AG04449 (cell line): Measurements from ENCODE around the gene IGSF6.
"Not testable (repeated sequence)": the region's sequence is repeated elsewhere in the genome, so short reads cannot be mapped to it uniquely, and the experiment has no call there.

Experiments used
- CTCF ChIA-PET: fragments of 350-600 bp; formaldehyde crosslinking; extraction: SDS; loops from one replicate; lab custom pipeline; 2021; ENCODE audit warnings: antibody characterized with exemption; lab: Yijun Ruan, JAX
- POLR2A ChIA-PET: fragments of 400-600, 350-600 bp; formaldehyde crosslinking; extraction: SDS; loops from one replicate; lab custom pipeline; 2020; ENCODE audit warnings: antibody characterized with exemption, inconsistent platforms; lab: Yijun Ruan, JAX
- DNase-seq: peaks from one replicate; pipeline ENCODE4 v3.0.0-alpha.2; 2010; ENCODE audit warnings: low read depth, low spot score
- H3K4me3 ChIP-seq: 2 replicates; pipeline ENCODE4 v1.5.1; 2011; ENCODE audit warnings: low read depth, mild to moderate bottlenecking, control low read depth, low read length
- TF ChIP-seq, protein P1 (sequence below): IDR thresholded peaks from one replicate; pipeline ENCODE4 v1.5.1; 2011; ENCODE audit warnings: mild to moderate bottlenecking, moderate library complexity, low read length, control low read depth, inconsistent platforms; ENCODE audit not compliant: insufficient read depth; ENCODE audit errors: missing control alignments

IGSF6 gene

DNA sequence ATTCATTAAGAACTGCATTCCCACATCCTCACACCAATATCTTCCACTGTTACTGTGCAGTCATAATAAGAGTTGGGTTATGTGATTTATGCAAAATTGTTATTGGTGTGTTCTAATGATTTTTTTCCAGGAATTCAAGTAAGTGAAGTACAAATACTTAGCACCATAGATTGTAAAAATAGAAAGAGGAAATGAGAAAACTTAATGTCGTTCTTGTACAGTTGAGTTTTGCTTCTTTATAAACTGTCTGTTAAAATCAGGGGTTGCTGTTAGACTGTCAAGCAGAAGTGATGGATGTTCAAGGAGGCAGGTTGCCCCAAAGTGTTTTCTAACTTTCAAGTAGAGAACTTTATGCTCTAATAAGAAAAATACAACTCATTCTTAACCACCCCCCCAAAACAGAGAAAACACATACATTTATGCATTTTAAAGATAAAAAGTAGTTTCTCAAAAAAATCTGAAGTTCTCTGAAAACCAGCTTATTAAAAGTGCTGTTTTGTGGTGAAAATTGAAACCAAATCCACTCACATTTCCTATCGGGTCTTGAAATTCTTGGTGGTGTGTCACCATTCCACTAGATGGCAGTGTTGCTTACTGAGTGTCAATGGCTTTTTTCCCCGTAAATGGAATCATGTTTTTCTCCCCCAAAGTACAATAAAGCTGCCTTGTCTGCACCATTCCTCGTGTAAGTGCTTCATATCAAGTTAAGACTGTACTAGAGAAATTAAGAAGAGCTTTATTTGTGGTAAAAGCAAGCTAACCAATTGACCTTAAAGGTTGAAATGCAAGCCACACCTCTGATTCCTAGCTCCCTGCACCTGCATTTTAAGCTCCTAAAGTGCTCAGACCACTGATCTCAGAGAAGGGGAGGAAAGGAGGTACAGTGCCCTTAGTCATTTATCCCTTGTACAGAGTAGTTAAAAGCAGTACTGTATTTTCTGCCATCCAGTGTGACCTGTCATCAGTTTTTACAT lies 4.7 kb upstream of the IGSF6 start:
- no peak for DNase-seq
- POLR2A ChIA-PET = no interaction called here
- no peak overlapping the region for H3K4me3 ChIP-seq
- CTCF ChIA-PET = interaction anchor here (0.6 to 6.7 kb wide), 45 partner anchors 10 to 532 kb away, joined by 3 to 150 read pairs (median 5); no protein-coding TSS in a partner anchor
- TF ChIP-seq, protein P1, sequence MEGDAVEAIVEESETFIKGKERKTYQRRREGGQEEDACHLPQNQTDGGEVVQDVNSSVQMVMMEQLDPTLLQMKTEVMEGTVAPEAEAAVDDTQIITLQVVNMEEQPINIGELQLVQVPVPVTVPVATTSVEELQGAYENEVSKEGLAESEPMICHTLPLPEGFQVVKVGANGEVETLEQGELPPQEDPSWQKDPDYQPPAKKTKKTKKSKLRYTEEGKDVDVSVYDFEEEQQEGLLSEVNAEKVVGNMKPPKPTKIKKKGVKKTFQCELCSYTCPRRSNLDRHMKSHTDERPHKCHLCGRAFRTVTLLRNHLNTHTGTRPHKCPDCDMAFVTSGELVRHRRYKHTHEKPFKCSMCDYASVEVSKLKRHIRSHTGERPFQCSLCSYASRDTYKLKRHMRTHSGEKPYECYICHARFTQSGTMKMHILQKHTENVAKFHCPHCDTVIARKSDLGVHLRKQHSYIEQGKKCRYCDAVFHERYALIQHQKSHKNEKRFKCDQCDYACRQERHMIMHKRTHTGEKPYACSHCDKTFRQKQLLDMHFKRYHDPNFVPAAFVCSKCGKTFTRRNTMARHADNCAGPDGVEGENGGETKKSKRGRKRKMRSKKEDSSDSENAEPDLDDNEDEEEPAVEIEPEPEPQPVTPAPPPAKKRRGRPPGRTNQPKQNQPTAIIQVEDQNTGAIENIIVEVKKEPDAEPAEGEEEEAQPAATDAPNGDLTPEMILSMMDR = peak; percentile 73

DNA sequence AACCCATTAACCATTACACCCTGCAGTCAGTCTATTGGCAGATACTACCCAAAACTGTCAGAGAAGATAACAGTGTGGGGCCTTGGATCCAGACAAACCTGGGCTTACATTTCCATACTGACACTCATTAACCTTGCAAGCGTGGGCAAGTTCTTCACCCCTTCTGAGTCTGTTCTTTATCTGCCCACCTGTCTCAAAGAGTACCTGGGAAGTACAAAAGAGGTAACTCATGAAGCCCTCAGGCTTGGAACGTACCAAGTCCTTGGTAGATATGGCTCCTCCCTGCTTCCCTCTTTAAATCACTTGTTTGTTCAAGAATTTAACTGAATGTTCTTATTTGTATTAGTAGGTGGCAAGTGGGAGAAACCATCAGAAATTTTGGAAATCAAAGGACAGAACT lies 2.5 kb upstream of the IGSF6 start:
- POLR2A ChIA-PET = no interaction called here
- H3K4me3 ChIP-seq = no peak overlapping the region
- TF ChIP-seq, protein P1 = no peak
- CTCF ChIA-PET = interaction anchor here (1.5 to 6.7 kb wide), 4 partner anchors 10 to 54 kb away, joined by 3 to 150 read pairs (median 65); no protein-coding TSS in a partner anchor
- DNase-seq = no peak

DNA sequence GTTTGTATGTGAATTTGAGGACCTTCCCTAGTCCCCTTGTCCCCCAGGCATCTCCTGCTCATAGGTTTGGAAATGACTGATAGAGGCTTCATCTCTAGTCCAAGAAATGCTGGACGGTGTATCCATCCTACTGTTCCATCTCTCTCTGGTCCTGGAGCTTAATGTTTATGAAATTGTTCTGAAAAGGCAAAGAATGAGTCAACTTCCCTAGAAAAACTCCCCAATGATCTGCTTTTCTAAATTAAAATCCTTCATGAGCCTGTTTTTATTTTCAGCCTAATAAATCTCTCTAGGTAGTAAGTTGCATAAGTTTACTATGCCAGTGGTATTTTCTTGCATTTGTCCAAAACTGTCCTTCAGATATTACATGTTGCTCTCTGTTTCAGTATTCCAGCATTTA lies 2.1 kb upstream of the IGSF6 start:
- CTCF ChIA-PET = interaction anchor here (1.5 to 6.7 kb wide), 4 partner anchors 10 to 54 kb away, joined by 3 to 150 read pairs (median 65); no protein-coding TSS in a partner anchor
- POLR2A ChIA-PET = no interaction called here
- TF ChIP-seq, protein P1 = no peak
- DNase-seq = no peak
- no peak overlapping the region for H3K4me3 ChIP-seq

DNA sequence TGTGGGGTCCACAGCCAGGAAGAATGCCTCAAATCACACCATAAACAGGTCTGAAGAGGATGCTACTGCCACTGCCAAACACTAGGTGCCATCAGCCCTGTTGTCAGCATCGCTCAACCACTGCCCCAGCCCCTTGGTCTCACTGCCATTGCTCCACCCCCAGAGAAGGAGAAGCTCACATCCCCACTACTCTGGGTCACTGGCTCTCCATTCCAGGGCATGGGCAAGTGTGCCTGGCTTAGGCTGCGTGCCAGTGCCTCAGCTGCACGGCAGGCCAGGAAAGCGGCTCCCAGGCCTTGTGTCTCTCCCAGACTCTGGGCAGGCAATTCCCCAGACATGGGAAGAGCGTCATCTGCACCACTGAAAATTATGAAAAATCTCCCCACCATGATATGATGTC lies 1.2 kb upstream of the IGSF6 start:
- no peak for DNase-seq
- POLR2A ChIA-PET = no interaction called here
- H3K4me3 ChIP-seq = no peak overlapping the region
- CTCF ChIA-PET = interaction anchor here (1.0 to 6.7 kb wide), 4 partner anchors 16 to 55 kb away, joined by 3 to 91 read pairs (median 3); no protein-coding TSS in a partner anchor
- TF ChIP-seq, protein P1 = no peak

DNA sequence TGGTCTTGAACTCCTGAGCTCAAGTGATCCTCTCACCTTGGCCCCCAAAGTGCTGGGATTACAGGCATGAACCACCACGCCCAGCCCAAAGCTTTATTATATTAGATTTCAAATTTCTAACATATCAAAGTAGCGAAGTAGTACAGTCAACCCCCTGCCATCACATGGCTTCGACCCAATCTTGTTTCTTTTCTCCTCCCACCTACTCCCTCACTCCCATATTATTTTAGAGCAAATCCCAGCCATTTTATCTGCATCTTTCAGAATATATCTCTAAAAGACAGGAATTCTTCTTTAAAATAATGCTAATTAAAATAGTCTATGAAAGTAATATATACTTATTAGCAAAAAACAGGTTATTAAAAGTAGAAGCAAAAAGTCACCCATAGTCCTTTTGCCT lies 893 bp downstream of the IGSF6 start:
- DNase-seq = no peak
- CTCF ChIA-PET = interaction anchor here (1.0 to 5.1 kb wide), 3 partner anchors 10 to 57 kb away, joined by 4 to 24 read pairs (median 6); no protein-coding TSS in a partner anchor
- POLR2A ChIA-PET = no interaction called here
- TF ChIP-seq, protein P1 = no peak
- no peak overlapping the region for H3K4me3 ChIP-seq

DNA sequence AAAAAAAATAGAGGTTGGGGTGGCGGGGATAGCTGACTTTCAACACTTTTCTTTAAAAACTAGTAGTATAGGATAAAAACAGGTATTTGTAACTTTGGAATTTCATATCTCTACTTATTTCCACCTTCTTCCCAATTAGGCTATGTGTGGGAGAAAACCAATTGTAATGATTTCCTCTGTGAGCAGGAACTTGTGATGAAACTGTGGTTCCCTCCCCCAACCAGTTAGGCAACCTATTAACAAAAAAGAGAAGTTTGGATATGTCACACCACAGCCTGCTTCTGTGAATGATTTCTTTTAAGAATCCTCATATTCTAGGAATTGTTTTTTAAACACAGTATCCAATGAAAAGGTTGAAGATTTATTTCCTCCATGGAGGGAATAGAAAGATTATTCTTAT lies 1.9 kb downstream of the IGSF6 start:
- DNase-seq = no peak
- POLR2A ChIA-PET = no interaction called here
- no peak overlapping the region for H3K4me3 ChIP-seq
- CTCF ChIA-PET = interaction anchor here (1.0 to 5.1 kb wide), 2 partner anchors 11 to 58 kb away, joined by 6 to 24 read pairs; no protein-coding TSS in a partner anchor
- TF ChIP-seq, protein P1 = no peak

DNA sequence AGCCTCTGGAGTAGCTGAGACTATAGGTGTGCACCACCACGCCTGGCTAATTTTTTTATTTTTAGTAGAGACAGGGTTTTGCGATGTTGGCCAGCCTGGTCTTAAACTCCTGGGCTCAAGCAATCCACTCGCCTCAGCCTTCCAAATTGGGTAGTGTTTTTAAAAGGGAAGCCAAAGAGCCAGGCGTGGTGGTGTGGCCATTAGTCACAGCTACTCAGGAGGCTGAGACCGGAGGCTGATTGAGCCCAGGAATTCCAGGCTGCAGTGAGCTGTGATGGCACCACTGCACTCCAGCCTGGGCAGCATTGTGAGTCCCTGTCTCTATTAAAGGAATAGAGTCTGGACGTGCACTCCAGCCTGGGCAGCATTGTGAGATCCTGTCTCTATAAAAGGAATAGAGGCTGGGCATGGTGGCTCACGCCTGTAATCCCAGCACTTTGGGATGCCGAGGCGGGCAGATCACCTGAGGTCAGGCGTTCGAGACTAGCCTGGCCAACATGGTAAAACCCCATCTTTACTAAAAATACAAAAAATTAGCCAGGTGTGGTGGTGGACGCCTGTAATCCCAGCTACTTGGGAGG lies 2.5 kb downstream of the IGSF6 start:
- CTCF ChIA-PET = interaction anchor here (0.9 to 10.9 kb wide), 3 partner anchors 7 to 15 kb away, joined by 3 to 150 read pairs (median 24); no protein-coding TSS in a partner anchor
- H3K4me3 ChIP-seq, DNase-seq, POLR2A ChIA-PET: not testable (repeated sequence)
